GM20000 (cell line): ENCODE measurements around the gene FPGS.
"Not testable (repeated sequence)": the region's sequence is repeated elsewhere in the genome, so short reads cannot be mapped to it uniquely, and the experiment has no call there.

Experiments used
- DNase-seq: peaks from one replicate; pipeline ENCODE4 v3.0.0; 2012; ENCODE audit warnings: low spot score
- CTCF ChIP-seq: IDR thresholded peaks from 2 replicates; pipeline ENCODE4 v1.5.1; 2012; ENCODE audit warnings: mild to moderate bottlenecking, control low read depth; ENCODE audit errors: extremely low read depth, missing control alignments

FPGS gene

GRCh38 chr9:127802576-127803443 is at the start of gene FPGS:
TSS of gene FPGS (plus strand) at chr9:127802882. CDS start at chr9:127802925, 43 bp downstream.
- DNase-seq = peak; percentile 99
- no peak for TF ChIP-seq CTCF

GRCh38 chr9:127753148-127753547 is 49.5 kb upstream of the FPGS start:
- TF ChIP-seq CTCF = no peak
- no peak for DNase-seq

GRCh38 chr9:127753622-127754021 is 49.1 kb upstream of the FPGS start:
- DNase-seq = no peak

GRCh38 chr9:127754099-127755060 is 48.3 kb upstream of the FPGS start:
- TF ChIP-seq CTCF = no peak
- DNase-seq = no peak

More at GRCh38 chr9:127753622-127754021, 49.1 kb upstream of the FPGS start:
- no peak for TF ChIP-seq CTCF

GRCh38 chr9:127755061-127756060 is 47.3 kb upstream of the FPGS start:
- DNase-seq = no peak
- no peak for TF ChIP-seq CTCF

- no peak for TF ChIP-seq CTCF
- DNase-seq = no peak
These were observed 46.4 kb upstream of the FPGS start for GRCh38 chr9:127756233-127756632.

- DNase-seq = not testable (repeated sequence)
These were observed 45.9 kb upstream of the FPGS start for GRCh38 chr9:127756776-127757175.
